Muscle of leg (tissue), 11 donors: ENCODE data around the gene NCKAP5. TPM values are rescaled to one million over a fixed set of nuclear protein-coding genes. Genes with fewer than 3 reads are reported as not detected.

ENCODE experiments used
- DNase-seq: peaks from one replicate; pipeline ENCODE4 v3.0.0; 2013
- H3K27ac ChIP-seq: one replicate; pipeline ENCODE4 v1.5.1; 2013; ENCODE audit warnings: mild to moderate bottlenecking, low read length, control low read depth
- H3K27me3 ChIP-seq: one replicate; pipeline ENCODE4 v1.6.1; 2013; ENCODE audit warnings: low read length; ENCODE audit not compliant: control insufficient read depth, insufficient read depth
- H3K36me3 ChIP-seq: one replicate; pipeline ENCODE4 v1.6.1; 2013; ENCODE audit warnings: low read length; ENCODE audit not compliant: control insufficient read depth, insufficient read depth
- H3K4me1 ChIP-seq: one replicate; pipeline ENCODE4 v1.6.1; 2013; ENCODE audit warnings: low read length; ENCODE audit not compliant: control insufficient read depth, insufficient read depth
- H3K4me3 ChIP-seq: one replicate; pipeline ENCODE4 v1.5.1; 2013; ENCODE audit warnings: low read length, control low read depth
- H3K9me3 ChIP-seq: replicated peaks from 2 replicates; pipeline ENCODE4 v1.6.1; 2013; ENCODE audit warnings: low read depth, low read length; ENCODE audit not compliant: control insufficient read depth
- WGBS: methylation state at CpG from one replicate; pipeline ENCODE4 v1.1.5; 2013; ENCODE audit warnings: missing lambda C conversion rate; ENCODE audit not compliant: insufficient coverage; 5-methylcytosine and 5-hydroxymethylcytosine counted together
- polyA plus RNA-seq, 8 donors: library from polyadenylated mRNA; unstranded; fragments of 120-200 nt; gene quantifications; one replicate each; pipeline versions ENCODE4 v1.2.1 to v1.2.3, GENCODE V29; 2013; ENCODE audit warnings: inconsistent platforms in 1 of 8, low replicate concordance in 1 of 8; ENCODE audit not compliant: insufficient read length in 8 of 8, insufficient read depth in 1 of 8
- total RNA-seq: library from RNA; stranded (reverse); fragments of 120-200 nt; gene quantifications from one replicate; pipeline ENCODE4 v1.2.4, GENCODE V29; 2013

NCKAP5 gene
- total and polyA plus RNA-seq, 9 donors: 3.7 to 8.9 (median 5.0) TPM

GRCh38 chr2:132937629-132938028 lies 630.6 kb downstream of the NCKAP5 start:
- no peak overlapping the region for H3K27ac ChIP-seq
- DNase-seq: no peak
- WGBS: no CpG with 5 or more reads among the region's 2 CpGs

GRCh38 chr2:132936791-132937190 lies 631.5 kb downstream of the NCKAP5 start:
- DNase-seq: no peak
- no peaks in the 10 kb centered on the region for H3K27me3 ChIP-seq
- H3K36me3 ChIP-seq: no peaks in the 10 kb centered on the region
- no peaks in the 10 kb centered on the region for H3K9me3 ChIP-seq
- H3K27ac ChIP-seq: no peak overlapping the region
- 50% methylated on average over 1 of the region's 1 CpG for WGBS
- no peaks in the 10 kb centered on the region for H3K4me1 ChIP-seq
- H3K4me3 ChIP-seq: no peak overlapping the region

More at GRCh38 chr2:132937629-132938028, 630.6 kb downstream of the NCKAP5 start:
- Histone ChIP-seq H3K4me1 (no peaks in the 10 kb centered on the region), H3K9me3 (no peaks in the 10 kb centered on the region), H3K36me3 (no peaks in the 10 kb centered on the region), H3K4me3 (no peak overlapping the region), H3K27me3 (no peaks in the 10 kb centered on the region)

- WGBS: no CpG with 5 or more reads among the region's 1 CpG
- H3K27me3 ChIP-seq: no peaks in the 10 kb centered on the region
- no peak overlapping the region for H3K27ac ChIP-seq
- peak; percentile 14 for DNase-seq
- H3K36me3 ChIP-seq: no peaks in the 10 kb centered on the region
- H3K9me3 ChIP-seq: no peaks in the 10 kb centered on the region
- H3K4me1 ChIP-seq: no peaks in the 10 kb centered on the region
- H3K4me3 ChIP-seq: no peak overlapping the region
These were observed 632.0 kb downstream of the NCKAP5 start for GRCh38 chr2:132936261-132936660.

- Histone ChIP-seq H3K4me3 (no peak overlapping the region), H3K27me3 (no peaks in the 10 kb centered on the region), H3K9me3 (no peaks in the 10 kb centered on the region), H3K27ac (no peak overlapping the region), H3K4me1 (no peaks in the 10 kb centered on the region), H3K36me3 (no peaks in the 10 kb centered on the region)
- DNase-seq: no peak
- WGBS: 53% methylated on average over 3 of the region's 6 CpGs
These were observed 638.5 kb downstream of the NCKAP5 start for GRCh38 chr2:132929786-132930185.

- Histone ChIP-seq H3K36me3 (no peaks in the 10 kb centered on the region), H3K27ac (no peak overlapping the region), H3K4me3 (no peak overlapping the region), H3K9me3 (no peaks in the 10 kb centered on the region), H3K4me1 (no peaks in the 10 kb centered on the region), H3K27me3 (no peaks in the 10 kb centered on the region)
- DNase-seq: peak; percentile 22
- WGBS: 20% methylated on average over 1 of the region's 3 CpGs
These were observed 644.5 kb downstream of the NCKAP5 start for GRCh38 chr2:132923787-132924186.

GRCh38 chr2:132915812-132916549 lies 652.3 kb downstream of the NCKAP5 start:
- H3K36me3 ChIP-seq: no peaks in the 10 kb centered on the region
- no CpG with 5 or more reads among the region's 6 CpGs for WGBS
- peaks cover 12% of the 10 kb centered on the region for H3K4me1 ChIP-seq
- H3K27ac ChIP-seq: no peak overlapping the region
- DNase-seq: peak; percentile 27
- H3K9me3 ChIP-seq: no peaks in the 10 kb centered on the region
- no peak overlapping the region for H3K4me3 ChIP-seq
- H3K27me3 ChIP-seq: no peaks in the 10 kb centered on the region

- Histone ChIP-seq H3K9me3 (no peaks in the 10 kb centered on the region), H3K27me3 (no peaks in the 10 kb centered on the region), H3K4me1 (peaks cover 12% of the 10 kb centered on the region), H3K4me3 (no peak overlapping the region), H3K36me3 (no peaks in the 10 kb centered on the region), H3K27ac (no peak overlapping the region)
- 22% methylated on average over 3 of the region's 8 CpGs for WGBS
- DNase-seq: peak; percentile 79
These were observed 656.2 kb downstream of the NCKAP5 start for GRCh38 chr2:132911726-132912724.

GRCh38 chr2:132910432-132910831 lies 657.8 kb downstream of the NCKAP5 start:
- Histone ChIP-seq H3K4me3 (no peak overlapping the region), H3K36me3 (no peaks in the 10 kb centered on the region)

GRCh38 chr2:132909427-132909826 lies 658.8 kb downstream of the NCKAP5 start:
- H3K4me3 ChIP-seq: no peak overlapping the region
- no peak for DNase-seq
- H3K27ac ChIP-seq: no peak overlapping the region
- H3K27me3 ChIP-seq: no peaks in the 10 kb centered on the region
- H3K4me1 ChIP-seq: peaks cover 5% of the 10 kb centered on the region
- no peaks in the 10 kb centered on the region for H3K9me3 ChIP-seq
- no CpG with 5 or more reads among the region's 2 CpGs for WGBS
- H3K36me3 ChIP-seq: no peaks in the 10 kb centered on the region

More at GRCh38 chr2:132910432-132910831, 657.8 kb downstream of the NCKAP5 start:
- H3K27me3 ChIP-seq: no peaks in the 10 kb centered on the region
- peaks cover 10% of the 10 kb centered on the region for H3K4me1 ChIP-seq
- DNase-seq: no peak
- no peak overlapping the region for H3K27ac ChIP-seq
- no peaks in the 10 kb centered on the region for H3K9me3 ChIP-seq

GRCh38 chr2:132904142-132904842 lies 664.0 kb downstream of the NCKAP5 start:
- Histone ChIP-seq H3K4me3 (no peak overlapping the region), H3K27me3 (no peaks in the 10 kb centered on the region), H3K9me3 (no peaks in the 10 kb centered on the region), H3K36me3 (no peaks in the 10 kb centered on the region), H3K4me1 (no peaks in the 10 kb centered on the region), H3K27ac (no peak overlapping the region)
- WGBS: no CpG with 5 or more reads among the region's 7 CpGs
- peak; percentile 24 for DNase-seq
